H1 (cell line): Measurements from ENCODE around the gene TSR3. TPM values are rescaled to one million over a fixed set of nuclear protein-coding genes. Genes with fewer than 3 reads are reported as not detected.

ENCODE experiments used
- CBX5 ChIP-seq: fragments of 300-800, 300-1000 bp; sonication (generic); IDR thresholded peaks from 2 replicates; pipeline ENCODE4 v1.7.1; 2016; ENCODE audit warnings: antibody characterized with exemption, low read length, low read depth
- CEBPB ChIP-seq: IDR thresholded peaks from 2 replicates; pipeline ENCODE4 v1.6.1; 2012; ENCODE audit warnings: low read depth, low read length
- CHD1 ChIP-seq: IDR thresholded peaks from 2 replicates; pipeline ENCODE4 v1.6.1; 2012; ENCODE audit warnings: low read depth, low read length, improper control_type of control experiment
- FOSL1 ChIP-seq: IDR thresholded peaks from 2 replicates; pipeline ENCODE4 v1.6.1; 2011; ENCODE audit warnings: mild to moderate bottlenecking, low read depth, low read length, moderate library complexity; ENCODE audit not compliant: insufficient read depth
- SAP30 ChIP-seq: fragments of 300-600 bp; sonication (generic); IDR thresholded peaks from 2 replicates; pipeline ENCODE4 v1.7.1; 2012; ENCODE audit warnings: low read length, moderate library complexity, mild to moderate bottlenecking, inconsistent platforms; ENCODE audit not compliant: insufficient read depth, insufficient replicate concordance
- polyA plus RNA-seq, 7 experiments: library from polyadenylated mRNA; depleted of rRNA in 3 of 7; stranded (reverse) in 5 of 7; unstranded in 2 of 7; fragments of >200 nt in 5 of 7; fragments of 200-250 nt in 2 of 7; gene quantifications; 1 replicate in 5 of 7; 2 replicates in 1 of 7; 4 replicates in 1 of 7; pipeline versions ENCODE4 v1.2.1 to v1.2.3, GENCODE V29; 2011 to 2013; ENCODE audit warnings: missing spikeins in 2 of 7, mixed read lengths in 2 of 7
- total RNA-seq: library from RNA; stranded (reverse); fragmentation: NEBNext Ultra II Directional; extraction: Animal tissue kit (Norgen Biotek cat#: 25700); gene quantifications from 2 replicates; pipeline ENCODE4 v1.2.1, GENCODE V29; 2021
- TF ChIP-seq, protein P1 (sequence below): fragments of 300-600 bp; sonication (generic); IDR thresholded peaks from 2 replicates; pipeline ENCODE4 v1.7.1; 2012; ENCODE audit warnings: low read length, moderate library complexity, mild to moderate bottlenecking, inconsistent platforms; ENCODE audit not compliant: insufficient replicate concordance
- TF ChIP-seq, protein P2 (sequence below): IDR thresholded peaks from 2 replicates; pipeline ENCODE4 v1.6.1; 2012; ENCODE audit warnings: low read length, inconsistent platforms

Gene TSR3
- total and polyA plus RNA-seq, 2 of the 8 experiments (the other 6 are each of a cell fraction or from before 2014, with no cell fraction given) = 43.1 to 52.3 TPM

GRCh38 chr16:1308036-1308976, 43.4 kb downstream of the TSR3 start (continued):
- TF ChIP-seq, protein P1, sequence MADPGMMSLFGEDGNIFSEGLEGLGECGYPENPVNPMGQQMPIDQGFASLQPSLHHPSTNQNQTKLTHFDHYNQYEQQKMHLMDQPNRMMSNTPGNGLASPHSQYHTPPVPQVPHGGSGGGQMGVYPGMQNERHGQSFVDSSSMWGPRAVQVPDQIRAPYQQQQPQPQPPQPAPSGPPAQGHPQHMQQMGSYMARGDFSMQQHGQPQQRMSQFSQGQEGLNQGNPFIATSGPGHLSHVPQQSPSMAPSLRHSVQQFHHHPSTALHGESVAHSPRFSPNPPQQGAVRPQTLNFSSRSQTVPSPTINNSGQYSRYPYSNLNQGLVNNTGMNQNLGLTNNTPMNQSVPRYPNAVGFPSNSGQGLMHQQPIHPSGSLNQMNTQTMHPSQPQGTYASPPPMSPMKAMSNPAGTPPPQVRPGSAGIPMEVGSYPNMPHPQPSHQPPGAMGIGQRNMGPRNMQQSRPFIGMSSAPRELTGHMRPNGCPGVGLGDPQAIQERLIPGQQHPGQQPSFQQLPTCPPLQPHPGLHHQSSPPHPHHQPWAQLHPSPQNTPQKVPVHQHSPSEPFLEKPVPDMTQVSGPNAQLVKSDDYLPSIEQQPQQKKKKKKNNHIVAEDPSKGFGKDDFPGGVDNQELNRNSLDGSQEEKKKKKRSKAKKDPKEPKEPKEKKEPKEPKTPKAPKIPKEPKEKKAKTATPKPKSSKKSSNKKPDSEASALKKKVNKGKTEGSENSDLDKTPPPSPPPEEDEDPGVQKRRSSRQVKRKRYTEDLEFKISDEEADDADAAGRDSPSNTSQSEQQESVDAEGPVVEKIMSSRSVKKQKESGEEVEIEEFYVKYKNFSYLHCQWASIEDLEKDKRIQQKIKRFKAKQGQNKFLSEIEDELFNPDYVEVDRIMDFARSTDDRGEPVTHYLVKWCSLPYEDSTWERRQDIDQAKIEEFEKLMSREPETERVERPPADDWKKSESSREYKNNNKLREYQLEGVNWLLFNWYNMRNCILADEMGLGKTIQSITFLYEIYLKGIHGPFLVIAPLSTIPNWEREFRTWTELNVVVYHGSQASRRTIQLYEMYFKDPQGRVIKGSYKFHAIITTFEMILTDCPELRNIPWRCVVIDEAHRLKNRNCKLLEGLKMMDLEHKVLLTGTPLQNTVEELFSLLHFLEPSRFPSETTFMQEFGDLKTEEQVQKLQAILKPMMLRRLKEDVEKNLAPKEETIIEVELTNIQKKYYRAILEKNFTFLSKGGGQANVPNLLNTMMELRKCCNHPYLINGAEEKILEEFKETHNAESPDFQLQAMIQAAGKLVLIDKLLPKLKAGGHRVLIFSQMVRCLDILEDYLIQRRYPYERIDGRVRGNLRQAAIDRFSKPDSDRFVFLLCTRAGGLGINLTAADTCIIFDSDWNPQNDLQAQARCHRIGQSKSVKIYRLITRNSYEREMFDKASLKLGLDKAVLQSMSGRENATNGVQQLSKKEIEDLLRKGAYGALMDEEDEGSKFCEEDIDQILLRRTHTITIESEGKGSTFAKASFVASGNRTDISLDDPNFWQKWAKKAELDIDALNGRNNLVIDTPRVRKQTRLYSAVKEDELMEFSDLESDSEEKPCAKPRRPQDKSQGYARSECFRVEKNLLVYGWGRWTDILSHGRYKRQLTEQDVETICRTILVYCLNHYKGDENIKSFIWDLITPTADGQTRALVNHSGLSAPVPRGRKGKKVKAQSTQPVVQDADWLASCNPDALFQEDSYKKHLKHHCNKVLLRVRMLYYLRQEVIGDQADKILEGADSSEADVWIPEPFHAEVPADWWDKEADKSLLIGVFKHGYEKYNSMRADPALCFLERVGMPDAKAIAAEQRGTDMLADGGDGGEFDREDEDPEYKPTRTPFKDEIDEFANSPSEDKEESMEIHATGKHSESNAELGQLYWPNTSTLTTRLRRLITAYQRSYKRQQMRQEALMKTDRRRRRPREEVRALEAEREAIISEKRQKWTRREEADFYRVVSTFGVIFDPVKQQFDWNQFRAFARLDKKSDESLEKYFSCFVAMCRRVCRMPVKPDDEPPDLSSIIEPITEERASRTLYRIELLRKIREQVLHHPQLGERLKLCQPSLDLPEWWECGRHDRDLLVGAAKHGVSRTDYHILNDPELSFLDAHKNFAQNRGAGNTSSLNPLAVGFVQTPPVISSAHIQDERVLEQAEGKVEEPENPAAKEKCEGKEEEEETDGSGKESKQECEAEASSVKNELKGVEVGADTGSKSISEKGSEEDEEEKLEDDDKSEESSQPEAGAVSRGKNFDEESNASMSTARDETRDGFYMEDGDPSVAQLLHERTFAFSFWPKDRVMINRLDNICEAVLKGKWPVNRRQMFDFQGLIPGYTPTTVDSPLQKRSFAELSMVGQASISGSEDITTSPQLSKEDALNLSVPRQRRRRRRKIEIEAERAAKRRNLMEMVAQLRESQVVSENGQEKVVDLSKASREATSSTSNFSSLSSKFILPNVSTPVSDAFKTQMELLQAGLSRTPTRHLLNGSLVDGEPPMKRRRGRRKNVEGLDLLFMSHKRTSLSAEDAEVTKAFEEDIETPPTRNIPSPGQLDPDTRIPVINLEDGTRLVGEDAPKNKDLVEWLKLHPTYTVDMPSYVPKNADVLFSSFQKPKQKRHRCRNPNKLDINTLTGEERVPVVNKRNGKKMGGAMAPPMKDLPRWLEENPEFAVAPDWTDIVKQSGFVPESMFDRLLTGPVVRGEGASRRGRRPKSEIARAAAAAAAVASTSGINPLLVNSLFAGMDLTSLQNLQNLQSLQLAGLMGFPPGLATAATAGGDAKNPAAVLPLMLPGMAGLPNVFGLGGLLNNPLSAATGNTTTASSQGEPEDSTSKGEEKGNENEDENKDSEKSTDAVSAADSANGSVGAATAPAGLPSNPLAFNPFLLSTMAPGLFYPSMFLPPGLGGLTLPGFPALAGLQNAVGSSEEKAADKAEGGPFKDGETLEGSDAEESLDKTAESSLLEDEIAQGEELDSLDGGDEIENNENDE = no peak
- TF ChIP-seq SAP30 = no peak
- no peak for TF ChIP-seq CBX5
- TF ChIP-seq CHD1 = no peak
- TF ChIP-seq FOSL1 = no peak
- TF ChIP-seq CEBPB = no peak
- TF ChIP-seq, protein P2, sequence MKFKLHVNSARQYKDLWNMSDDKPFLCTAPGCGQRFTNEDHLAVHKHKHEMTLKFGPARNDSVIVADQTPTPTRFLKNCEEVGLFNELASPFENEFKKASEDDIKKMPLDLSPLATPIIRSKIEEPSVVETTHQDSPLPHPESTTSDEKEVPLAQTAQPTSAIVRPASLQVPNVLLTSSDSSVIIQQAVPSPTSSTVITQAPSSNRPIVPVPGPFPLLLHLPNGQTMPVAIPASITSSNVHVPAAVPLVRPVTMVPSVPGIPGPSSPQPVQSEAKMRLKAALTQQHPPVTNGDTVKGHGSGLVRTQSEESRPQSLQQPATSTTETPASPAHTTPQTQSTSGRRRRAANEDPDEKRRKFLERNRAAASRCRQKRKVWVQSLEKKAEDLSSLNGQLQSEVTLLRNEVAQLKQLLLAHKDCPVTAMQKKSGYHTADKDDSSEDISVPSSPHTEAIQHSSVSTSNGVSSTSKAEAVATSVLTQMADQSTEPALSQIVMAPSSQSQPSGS = 0 out of 2 replicates have a peak, but pooled peaks have one; percentile 75
